ENCODE measurements around the gene ZWILCH.

GRCh38 chr15:66545255-66545654 is 40.1 kb downstream of the ZWILCH start:
- TF ChIP-seq CTCF (IDR thresholded peaks at IDR 0.05; ENCODE audit: low read depth, low read length), result no peak
- no peak for TF ChIP-seq EZH2phosphoT487 (IDR thresholded peaks at IDR 0.05; ENCODE audit: low read depth)
